Activated CD8-positive, alpha-beta T cell treated with anti-CD3 and anti-CD28 coated beads, Interleukin-2, amount 10 ng/mL, durations not matched to agents 7 days and 5 days (primary cell): ENCODE measurements around the gene GRM8. TPM values are rescaled to one million over a fixed set of nuclear protein-coding genes. Genes with fewer than 3 reads are reported as not detected.

Source experiments
- ATAC-seq: fragments of 150-1000 bp; cut with Tn5 transposase; one replicate; pipeline ENCODE4 v1.10.0; 2021; ENCODE audit warnings: moderate library complexity
- CTCF ChIA-PET: fragments of 350-600 bp; sonication (Branson Sonifier 250); formaldehyde crosslinking; loops from one replicate; lab custom pipeline; 2021; ENCODE audit warnings: antibody characterized with exemption; lab: Charles Lee
- POLR2A ChIA-PET: fragments of 350-600 bp; sonication (Branson Sonifier 250); formaldehyde crosslinking; loops from one replicate; lab custom pipeline; 2021; ENCODE audit warnings: antibody characterized with exemption; lab: Charles Lee
- DNase-seq: peaks from one replicate; pipeline ENCODE4 v3.0.0-alpha.2; 2020
- H3K27ac Mint-ChIP-seq: one replicate; pipeline ENCODE4 v1.8.0; 2021; ENCODE audit warnings: mild to moderate bottlenecking, mixed read lengths
- H3K27me3 Mint-ChIP-seq: one replicate; pipeline ENCODE4 v1.8.0; 2021; ENCODE audit warnings: low read depth, mixed read lengths
- H3K36me3 Mint-ChIP-seq: one replicate; pipeline ENCODE4 v1.8.0; 2021; ENCODE audit warnings: low read depth, mixed read lengths
- H3K4me1 Mint-ChIP-seq: one replicate; pipeline ENCODE4 v1.8.0; 2021; ENCODE audit warnings: low read depth, mixed read lengths
- H3K4me3 Mint-ChIP-seq: one replicate; pipeline ENCODE4 v1.8.0; 2021; ENCODE audit warnings: mild to moderate bottlenecking, mixed read lengths
- H3K9me3 Mint-ChIP-seq: one replicate; pipeline ENCODE4 v1.8.0; 2022; ENCODE audit warnings: mixed read lengths; ENCODE audit not compliant: insufficient read depth
- total RNA-seq, 2 experiments: library from RNA; stranded (reverse); gene quantifications; one replicate each; pipeline ENCODE4 v1.2.3, GENCODE V29; 2021

Gene GRM8
- total RNA-seq, 2 experiments from 2014 or later = not detected

DNA sequence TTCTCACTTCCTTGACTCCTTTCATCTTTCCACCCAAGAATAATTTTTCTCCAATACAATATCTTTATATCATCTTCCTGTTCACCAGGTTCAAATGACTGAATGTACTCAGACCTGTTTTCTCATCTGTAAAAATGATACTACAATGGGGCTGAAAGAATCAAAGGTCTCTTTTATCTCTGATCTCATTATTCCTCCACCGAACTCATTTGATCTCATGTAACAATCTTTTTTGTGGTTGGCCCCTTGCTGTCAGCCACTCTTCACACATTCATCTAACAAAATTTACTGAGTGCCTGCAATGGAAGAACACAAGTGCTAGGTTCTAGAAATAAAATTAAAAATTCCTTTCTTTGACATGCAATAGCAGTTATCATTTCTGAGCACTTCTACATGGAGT, 65.0 kb downstream of the GRM8 start:
- ChIA-PET CTCF (no interaction called here), POLR2A (no interaction called here)
- Mint-ChIP-seq H3K9me3 (no peaks in the 10 kb centered on the region), H3K27me3 (peaks cover 2% of the 10 kb centered on the region), H3K27ac (no peak overlapping the region), H3K36me3 (no peaks in the 10 kb centered on the region), H3K4me1 (no peaks in the 10 kb centered on the region), H3K4me3 (no peak overlapping the region)
- ATAC-seq = no peak
- DNase-seq = no peak

DNA sequence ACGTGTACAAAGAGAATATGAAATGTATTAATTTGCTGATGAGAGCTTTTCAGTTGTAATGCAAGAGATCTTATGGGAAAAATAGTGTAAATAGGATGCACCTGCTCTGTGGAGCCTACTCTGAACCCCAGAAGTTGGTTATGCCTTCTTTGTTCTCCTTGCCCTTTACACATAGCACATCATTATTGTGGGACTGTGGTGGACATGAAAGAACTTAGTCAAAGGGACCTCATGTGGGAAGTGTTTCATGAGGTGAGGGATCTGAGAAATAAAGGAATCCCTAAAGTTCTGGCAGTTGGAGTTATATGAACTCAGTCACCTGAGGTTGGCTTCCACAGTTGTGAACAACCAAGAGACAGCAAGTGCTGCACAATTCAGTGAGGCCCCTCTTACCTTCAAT, 66.1 kb downstream of the GRM8 start:
- Mint-ChIP-seq H3K4me3 (no peak overlapping the region), H3K4me1 (no peaks in the 10 kb centered on the region), H3K27me3 (peaks cover 2% of the 10 kb centered on the region), H3K36me3 (no peaks in the 10 kb centered on the region), H3K27ac (no peak overlapping the region), H3K9me3 (no peaks in the 10 kb centered on the region)
- no peak for DNase-seq
- POLR2A ChIA-PET = no interaction called here
- CTCF ChIA-PET = interaction anchor here (0.6 kb wide), 1 partner anchor 1013 kb away, joined by 3 read pairs; no protein-coding TSS in a partner anchor
- no peak for ATAC-seq

DNA sequence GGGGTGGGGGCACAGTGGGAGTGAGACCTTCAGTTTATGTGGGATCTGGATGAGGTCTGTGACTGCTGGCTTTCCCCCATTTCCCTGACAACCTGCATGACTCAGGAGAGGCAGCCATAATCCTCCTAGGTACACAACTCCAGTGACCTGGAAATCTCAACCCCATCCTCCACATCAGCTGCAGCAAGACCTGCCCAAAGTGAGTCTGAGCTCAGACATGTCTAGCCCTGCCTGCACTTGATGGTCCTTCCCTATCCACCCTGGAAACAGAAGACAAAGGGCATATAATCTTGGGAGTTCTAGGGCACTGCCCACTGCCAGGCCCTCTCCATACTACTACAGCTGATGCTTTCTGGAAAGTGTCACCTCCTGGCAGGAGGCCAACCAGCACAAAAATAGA, 75.6 kb downstream of the GRM8 start:
- POLR2A ChIA-PET = no interaction called here
- H3K4me1 Mint-ChIP-seq = no peaks in the 10 kb centered on the region
- CTCF ChIA-PET = no interaction called here
- no peak overlapping the region for H3K4me3 Mint-ChIP-seq
- ATAC-seq (no peak), DNase-seq (no peak)
- H3K36me3 Mint-ChIP-seq = no peaks in the 10 kb centered on the region
- H3K27ac Mint-ChIP-seq = no peak overlapping the region
- H3K27me3 Mint-ChIP-seq = no peaks in the 10 kb centered on the region
- no peaks in the 10 kb centered on the region for H3K9me3 Mint-ChIP-seq

DNA sequence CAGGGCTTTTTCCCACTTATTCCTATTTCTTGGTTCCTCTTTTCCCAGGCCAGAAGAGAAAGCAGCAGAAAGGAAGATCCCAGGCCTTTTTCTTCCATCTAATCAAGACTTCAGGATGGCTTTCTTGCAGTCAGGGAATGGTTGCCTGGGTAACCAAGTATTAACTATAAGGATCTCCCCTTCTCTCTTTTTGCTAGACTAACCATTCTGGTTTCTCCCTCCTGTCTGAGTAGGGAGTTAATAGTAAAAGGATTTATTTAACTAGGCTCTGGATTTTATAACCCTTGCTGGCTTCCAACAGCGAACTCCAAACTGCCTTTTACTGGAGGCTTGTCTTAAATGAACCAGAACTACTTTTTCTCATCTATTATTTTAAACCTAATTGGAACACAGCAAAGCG, 90.4 kb downstream of the GRM8 start:
- no peaks in the 10 kb centered on the region for H3K36me3 Mint-ChIP-seq
- H3K4me1 Mint-ChIP-seq = no peaks in the 10 kb centered on the region
- H3K27ac Mint-ChIP-seq = no peak overlapping the region
- no peak for ATAC-seq
- peaks cover 6% of the 10 kb centered on the region for H3K27me3 Mint-ChIP-seq
- CTCF ChIA-PET = no interaction called here
- DNase-seq = no peak
- H3K9me3 Mint-ChIP-seq = no peaks in the 10 kb centered on the region
- POLR2A ChIA-PET = no interaction called here
- H3K4me3 Mint-ChIP-seq = no peak overlapping the region

DNA sequence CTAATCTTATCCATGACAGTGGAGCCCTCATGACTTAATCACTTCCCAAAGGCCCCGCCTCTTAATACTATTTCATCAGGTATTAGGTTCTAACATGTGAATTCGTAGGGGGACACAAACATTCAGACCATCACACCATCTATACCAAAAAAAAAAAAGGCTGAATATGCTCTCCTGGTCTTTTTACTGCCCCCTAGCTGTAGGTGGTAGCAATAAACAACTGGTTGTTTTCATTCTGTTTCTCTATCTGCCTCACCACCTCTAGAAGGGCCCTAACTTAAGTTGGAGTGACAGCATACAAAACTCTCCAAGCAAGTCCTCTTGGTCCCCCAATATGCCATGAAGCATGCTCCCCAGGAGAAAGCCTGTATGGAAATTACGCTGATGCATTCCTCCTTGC, 94.1 kb downstream of the GRM8 start:
- ATAC-seq (no peak), DNase-seq (no peak)
- Mint-ChIP-seq H3K4me1 (no peaks in the 10 kb centered on the region), H3K9me3 (no peaks in the 10 kb centered on the region), H3K4me3 (no peak overlapping the region), H3K27ac (no peak overlapping the region), H3K36me3 (no peaks in the 10 kb centered on the region), H3K27me3 (peaks cover 3% of the 10 kb centered on the region)
- ChIA-PET CTCF (interaction anchor here (1.4 kb wide), 1 partner anchor 34 kb away, joined by 3 read pairs; no protein-coding TSS in a partner anchor), POLR2A (no interaction called here)

DNA sequence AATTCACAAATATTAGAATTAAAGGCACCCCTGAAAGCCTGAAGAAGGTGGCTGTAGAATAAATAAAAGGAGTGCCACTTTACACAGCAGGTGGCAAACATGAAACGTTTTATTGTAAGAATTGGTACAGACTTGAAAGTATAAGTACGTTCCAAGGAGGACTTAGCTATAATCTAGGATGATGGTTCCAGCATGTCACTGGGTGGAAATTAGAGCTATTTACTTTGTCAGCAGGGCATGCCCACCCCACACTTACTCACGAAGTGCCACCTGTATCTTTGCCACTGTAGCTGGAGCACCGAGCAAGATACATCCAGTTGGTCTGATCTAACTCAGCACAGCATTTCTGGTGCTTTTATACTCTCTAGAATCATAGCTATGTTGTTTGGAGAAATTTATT, 97.8 kb downstream of the GRM8 start:
- Mint-ChIP-seq H3K4me3 (no peak overlapping the region), H3K36me3 (no peaks in the 10 kb centered on the region), H3K27me3 (no peaks in the 10 kb centered on the region), H3K9me3 (no peaks in the 10 kb centered on the region), H3K4me1 (no peaks in the 10 kb centered on the region), H3K27ac (no peak overlapping the region)
- no peak for ATAC-seq
- ChIA-PET POLR2A (no interaction called here), CTCF (no interaction called here)
- DNase-seq = no peak

DNA sequence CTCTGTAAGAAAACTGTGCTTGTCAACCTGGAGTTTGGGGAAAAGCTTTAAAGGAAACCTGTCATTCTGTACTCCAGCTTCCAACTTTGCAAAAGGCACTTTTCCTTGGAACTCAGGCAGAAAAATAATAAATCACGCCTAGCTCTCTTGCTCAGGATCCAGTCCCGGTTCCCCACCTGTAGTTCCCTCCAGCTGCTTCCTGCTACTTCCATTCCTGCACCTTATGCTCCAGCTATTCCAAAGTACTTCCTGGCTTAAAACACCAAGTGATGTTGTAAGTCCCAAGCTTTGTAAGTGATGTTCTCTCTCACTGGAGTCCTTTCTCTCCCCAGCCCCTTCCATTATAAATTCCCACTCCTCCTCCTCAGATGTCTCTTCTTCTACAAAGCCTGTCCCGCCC, 98.6 kb downstream of the GRM8 start:
- ChIA-PET CTCF (interaction anchor here (1.5 kb wide), 1 partner anchor 12 kb away, joined by 3 read pairs; no protein-coding TSS in a partner anchor), POLR2A (no interaction called here)
- no peak for ATAC-seq
- Mint-ChIP-seq H3K4me1 (no peaks in the 10 kb centered on the region), H3K4me3 (no peak overlapping the region), H3K27me3 (no peaks in the 10 kb centered on the region), H3K27ac (no peak overlapping the region), H3K9me3 (no peaks in the 10 kb centered on the region), H3K36me3 (no peaks in the 10 kb centered on the region)
- no peak for DNase-seq

DNA sequence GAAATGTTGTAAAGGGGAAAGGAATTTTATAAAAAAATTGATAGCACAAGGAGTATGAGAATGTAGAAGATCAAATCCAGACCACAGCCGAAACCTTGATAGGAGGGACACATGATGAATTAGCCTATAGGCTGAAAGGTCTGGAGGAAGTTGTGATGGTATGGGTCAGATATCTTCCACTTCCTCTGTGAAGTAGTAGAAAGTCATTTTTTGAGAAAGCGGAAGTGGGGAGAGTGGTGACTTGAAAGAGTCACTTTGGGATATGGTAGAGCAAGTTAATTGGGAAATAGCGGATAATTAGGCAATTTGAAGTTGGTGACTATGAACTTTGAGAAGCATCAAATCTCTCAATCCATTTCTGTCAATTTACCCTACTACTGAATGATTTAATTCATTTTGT, 99.4 kb downstream of the GRM8 start:
- ATAC-seq = no peak
- H3K9me3 Mint-ChIP-seq = no peaks in the 10 kb centered on the region
- no peak overlapping the region for H3K4me3 Mint-ChIP-seq
- no peak overlapping the region for H3K27ac Mint-ChIP-seq
- no peaks in the 10 kb centered on the region for H3K4me1 Mint-ChIP-seq
- no peak for DNase-seq
- ChIA-PET CTCF (interaction anchor here (1.5 kb wide), 1 partner anchor 13 kb away, joined by 3 read pairs; no protein-coding TSS in a partner anchor), POLR2A (no interaction called here)
- H3K27me3 Mint-ChIP-seq = no peaks in the 10 kb centered on the region
- H3K36me3 Mint-ChIP-seq = no peaks in the 10 kb centered on the region

DNA sequence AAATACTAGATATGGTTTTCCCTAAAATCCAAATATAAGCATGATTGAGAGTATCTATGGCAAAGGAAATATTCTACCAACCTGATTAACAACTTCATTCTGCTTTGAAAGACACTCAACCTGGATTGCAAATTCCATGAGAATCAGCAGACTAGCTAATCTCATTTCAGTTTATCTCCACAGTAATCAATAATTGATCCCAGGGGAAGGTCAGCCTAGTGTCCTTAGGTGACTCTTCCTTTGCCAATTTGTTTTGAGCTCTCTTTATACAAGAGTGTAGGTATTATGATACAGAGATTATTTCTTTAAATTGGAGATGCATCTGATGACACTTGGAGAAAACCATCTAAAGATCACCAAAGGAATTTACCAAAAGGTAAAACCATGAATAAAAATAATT, 100.3 kb downstream of the GRM8 start:
- Mint-ChIP-seq H3K4me3 (no peak overlapping the region), H3K27me3 (no peaks in the 10 kb centered on the region), H3K4me1 (no peaks in the 10 kb centered on the region), H3K36me3 (no peaks in the 10 kb centered on the region), H3K9me3 (no peaks in the 10 kb centered on the region), H3K27ac (no peak overlapping the region)
- CTCF ChIA-PET = interaction anchor here (1.5 kb wide), 1 partner anchor 14 kb away, joined by 3 read pairs; no protein-coding TSS in a partner anchor
- ATAC-seq = no peak
- POLR2A ChIA-PET = no interaction called here
- no peak for DNase-seq

DNA sequence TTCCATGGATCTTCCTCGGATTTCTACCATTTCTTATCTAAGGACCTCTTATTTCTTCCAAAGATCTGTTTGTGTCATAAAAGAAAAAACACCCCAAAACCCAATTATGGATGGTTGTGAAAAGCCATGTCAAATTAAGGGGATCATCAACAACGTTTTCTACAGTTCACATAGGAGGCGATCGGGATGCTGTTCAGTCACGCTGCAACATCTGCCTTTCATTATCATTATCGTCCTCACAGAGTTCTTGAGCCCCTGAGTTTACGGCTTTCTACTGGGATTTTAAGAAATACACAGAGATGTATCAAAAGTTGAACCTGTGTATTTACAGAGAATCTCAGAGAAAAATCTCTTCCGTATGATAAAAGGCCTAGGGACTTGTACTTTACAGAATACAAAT, 101.4 kb downstream of the GRM8 start:
- H3K4me3 Mint-ChIP-seq = no peak overlapping the region
- ChIA-PET POLR2A (no interaction called here), CTCF (no interaction called here)
- no peak overlapping the region for H3K27ac Mint-ChIP-seq
- ATAC-seq (no peak), DNase-seq (no peak)
- H3K36me3 Mint-ChIP-seq = no peaks in the 10 kb centered on the region
- H3K27me3 Mint-ChIP-seq = peaks cover 2% of the 10 kb centered on the region
- no peaks in the 10 kb centered on the region for H3K4me1 Mint-ChIP-seq
- H3K9me3 Mint-ChIP-seq = no peaks in the 10 kb centered on the region

DNA sequence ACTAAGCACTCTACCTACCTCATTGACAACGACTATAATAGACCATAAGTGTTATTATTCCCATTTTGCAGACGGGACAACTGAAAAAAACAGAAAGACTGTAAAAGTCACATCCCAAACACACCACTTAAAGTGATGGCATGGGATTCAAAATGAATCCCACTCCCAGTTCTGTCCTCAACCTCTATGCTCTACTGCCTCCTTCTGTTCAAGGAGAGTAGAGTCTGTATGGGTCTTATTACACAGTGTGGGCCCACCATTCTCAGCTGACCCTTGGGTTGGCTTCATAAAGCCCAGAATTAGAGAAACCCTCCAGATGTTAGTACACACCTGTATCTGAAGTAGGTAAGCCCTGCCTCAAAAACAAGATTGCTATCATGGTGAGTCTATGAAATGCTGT, 102.2 kb downstream of the GRM8 start:
- no peak overlapping the region for H3K27ac Mint-ChIP-seq
- no peaks in the 10 kb centered on the region for H3K4me1 Mint-ChIP-seq
- no peaks in the 10 kb centered on the region for H3K9me3 Mint-ChIP-seq
- no peaks in the 10 kb centered on the region for H3K36me3 Mint-ChIP-seq
- H3K27me3 Mint-ChIP-seq = peaks cover 2% of the 10 kb centered on the region
- CTCF ChIA-PET = no interaction called here
- no peak overlapping the region for H3K4me3 Mint-ChIP-seq
- DNase-seq (no peak), ATAC-seq (no peak)
- POLR2A ChIA-PET = no interaction called here

DNA sequence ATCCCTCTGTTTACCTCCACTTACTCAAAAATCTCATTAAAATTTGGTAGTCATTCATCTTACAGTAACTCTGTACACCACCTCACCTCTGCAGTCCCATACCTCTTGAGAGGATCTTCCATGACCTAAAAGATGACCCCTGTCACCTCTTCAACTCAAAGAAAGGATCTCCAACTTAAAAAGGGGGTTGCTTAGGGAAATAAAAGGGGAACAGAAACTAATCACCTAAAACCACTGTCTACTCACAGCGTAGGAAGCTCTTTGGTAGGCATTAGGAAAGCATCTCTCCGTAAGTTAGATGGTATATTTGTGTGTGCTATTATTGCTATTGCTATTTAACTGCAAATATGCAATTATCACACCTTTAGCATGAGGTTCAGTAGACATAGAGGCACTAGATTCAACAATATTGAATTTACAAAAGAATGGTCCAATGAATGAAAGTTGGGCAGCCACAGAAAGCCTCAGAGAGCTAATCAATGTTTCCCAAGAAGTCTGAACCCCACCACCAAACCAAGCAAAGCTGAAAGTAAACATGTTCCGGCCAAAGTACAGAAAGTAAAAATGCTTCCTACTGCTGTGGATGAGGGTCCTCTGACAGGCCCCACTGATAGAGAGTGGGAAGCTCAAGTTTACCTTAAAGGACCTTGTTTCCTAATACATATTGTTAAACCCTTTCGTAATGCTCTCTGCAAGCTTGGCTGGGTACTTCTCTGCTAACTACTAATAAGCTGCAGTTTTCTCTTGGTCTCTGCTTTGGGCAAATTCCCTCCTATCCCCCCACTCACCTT, 105.8 kb downstream of the GRM8 start:
- H3K27me3 Mint-ChIP-seq = peaks cover 2% of the 10 kb centered on the region
- no peaks in the 10 kb centered on the region for H3K36me3 Mint-ChIP-seq
- no peak overlapping the region for H3K4me3 Mint-ChIP-seq
- no peak for ATAC-seq
- CTCF ChIA-PET = no interaction called here
- DNase-seq = no peak
- POLR2A ChIA-PET = no interaction called here
- no peaks in the 10 kb centered on the region for H3K9me3 Mint-ChIP-seq
- no peaks in the 10 kb centered on the region for H3K4me1 Mint-ChIP-seq
- no peak overlapping the region for H3K27ac Mint-ChIP-seq
